OCI-LY3 (cell line): Measurements from ENCODE around the gene TMEM184C.

ENCODE experiments used
- H2AFZ ChIP-seq: fragments of 200-600, 300-600 bp; shearing (Covaris generic); 2 replicates; pipeline ENCODE4 v1.6.0; 2014; ENCODE audit warnings: antibody characterized with exemption, low read depth, low read length
- H3K27ac ChIP-seq: fragments of 200-600, 300-600 bp; sonication (generic); 2 replicates; pipeline ENCODE4 v1.5.1; 2014; ENCODE audit warnings: mild to moderate bottlenecking, low read length, moderate library complexity, mixed read lengths
- H3K27me3 ChIP-seq: fragments of 200-600, 300-600 bp; sonication (generic); 2 replicates; pipeline ENCODE4 v1.6.1; 2014; ENCODE audit warnings: low read depth, low read length, mixed read lengths
- H3K36me3 ChIP-seq: fragments of 200-600, 300-600 bp; sonication (generic); replicated peaks from 2 replicates; pipeline ENCODE3; 2014; ENCODE audit warnings: low read depth, low read length, mixed read lengths
- H3K4me1 ChIP-seq: fragments of 300-600, 200-600 bp; sonication (generic); 2 replicates; pipeline ENCODE4 v1.6.1; 2014; ENCODE audit warnings: low read length, mixed read lengths
- H3K4me2 ChIP-seq: fragments of 200-600, 300-600 bp; sonication (generic); 2 replicates; pipeline ENCODE4 v1.6.1; 2014; ENCODE audit warnings: low read length, mixed read lengths
- H3K4me3 ChIP-seq: fragments of 300-600, 200-600 bp; sonication (generic); 2 replicates; pipeline ENCODE4 v1.5.1; 2014; ENCODE audit warnings: antibody characterized with exemption, mild to moderate bottlenecking, low read length, moderate library complexity
- H3K79me2 ChIP-seq: fragments of 300-600, 200-600 bp; shearing (Covaris generic); 2 replicates; pipeline ENCODE4 v1.6.1; 2014; ENCODE audit warnings: mild to moderate bottlenecking, low read length, mixed read lengths
- H3K9ac ChIP-seq: fragments of 300-600, 200-600 bp; shearing (Covaris generic); 2 replicates; pipeline ENCODE4 v1.6.0; 2014; ENCODE audit warnings: mild to moderate bottlenecking, low read length, moderate library complexity
- H3K9me3 ChIP-seq: fragments of 200-600, 300-600 bp; shearing (Covaris generic); 2 replicates; pipeline ENCODE4 v1.6.1; 2014; ENCODE audit warnings: low read length, mixed read lengths; ENCODE audit not compliant: insufficient read depth
- H4K20me1 ChIP-seq: fragments of 200-600, 300-600 bp; sonication (generic); 2 replicates; pipeline ENCODE4 v1.6.1; 2016; ENCODE audit warnings: low read length, mixed read lengths; ENCODE audit not compliant: insufficient read depth
- CTCF ChIP-seq: fragments of 200-600, 300-600 bp; sonication (generic); IDR thresholded peaks from 2 replicates; pipeline ENCODE4 v1.5.1; 2014; ENCODE audit warnings: antibody characterized with exemption, low read length, low read depth
- EZH2phosphoT487 ChIP-seq: fragments of 200-600 bp; shearing (Covaris generic); IDR thresholded peaks from 2 replicates; pipeline ENCODE4 v1.6.1; 2018; ENCODE audit warnings: antibody characterized with exemption, mixed run types, low read depth

Gene TMEM184C

GRCh38 chr4:147651563-147651962 is 34.4 kb downstream of the TMEM184C start:
- H3K36me3 ChIP-seq: peaks cover 32% of the 10 kb centered on the region
- H3K9ac ChIP-seq: no peak overlapping the region
- H3K79me2 ChIP-seq: peaks cover 21% of the 10 kb centered on the region; the same call in 1 of the 2 replicates
- no peaks in the 10 kb centered on the region for H4K20me1 ChIP-seq
- TF ChIP-seq CTCF (no peak), EZH2phosphoT487 (no peak)
- no peak overlapping the region for H3K27ac ChIP-seq
- H3K4me2 ChIP-seq: no peak overlapping the region
- no peaks in the 10 kb centered on the region for H3K4me1 ChIP-seq
- no peak overlapping the region for H3K4me3 ChIP-seq
- no peaks in the 10 kb centered on the region for H3K27me3 ChIP-seq
- H3K9me3 ChIP-seq: no peaks in the 10 kb centered on the region
- H2AFZ ChIP-seq: no peak overlapping the region

- no peak overlapping the region for H3K4me2 ChIP-seq
- peaks cover 41% of the 10 kb centered on the region for H3K36me3 ChIP-seq
- TF ChIP-seq EZH2phosphoT487 (no peak), CTCF (no peak)
- H2AFZ ChIP-seq: no peak overlapping the region
- no peaks in the 10 kb centered on the region for H4K20me1 ChIP-seq
- no peaks in the 10 kb centered on the region for H3K79me2 ChIP-seq
- H3K4me3 ChIP-seq: no peak overlapping the region
- H3K9me3 ChIP-seq: no peaks in the 10 kb centered on the region
- no peaks in the 10 kb centered on the region for H3K4me1 ChIP-seq
- no peak overlapping the region for H3K9ac ChIP-seq
- H3K27me3 ChIP-seq: no peaks in the 10 kb centered on the region
- H3K27ac ChIP-seq: no peak overlapping the region
These were observed 38.4 kb downstream of the TMEM184C start for GRCh38 chr4:147655639-147656038.

GRCh38 chr4:147658501-147658900 is 41.3 kb downstream of the TMEM184C start:
- TF ChIP-seq EZH2phosphoT487 (no peak), CTCF (no peak)
- Histone ChIP-seq H3K27me3 (no peaks in the 10 kb centered on the region), H3K9me3 (no peaks in the 10 kb centered on the region), H2AFZ (no peak overlapping the region), H3K4me1 (no peaks in the 10 kb centered on the region), H3K36me3 (peaks cover 36% of the 10 kb centered on the region), H3K79me2 (no peaks in the 10 kb centered on the region), H3K4me2 (no peak overlapping the region), H3K9ac (no peak overlapping the region), H4K20me1 (no peaks in the 10 kb centered on the region), H3K27ac (no peak overlapping the region), H3K4me3 (no peak overlapping the region)

GRCh38 chr4:147674073-147674472 is 56.9 kb downstream of the TMEM184C start:
- TF ChIP-seq CTCF: no peak
- no peak for TF ChIP-seq EZH2phosphoT487
- Histone ChIP-seq H3K79me2 (peaks cover 9% of the 10 kb centered on the region; the same call in 1 of the 2 replicates), H3K9ac (no peak overlapping the region), H2AFZ (no peak overlapping the region), H3K9me3 (no peaks in the 10 kb centered on the region), H3K4me2 (no peak overlapping the region), H3K36me3 (peaks cover 30% of the 10 kb centered on the region), H3K4me3 (no peak overlapping the region), H3K4me1 (no peaks in the 10 kb centered on the region), H4K20me1 (0 out of 2 replicates have a peak, but pooled peaks cover 4% of the 10 kb centered on the region), H3K27me3 (no peaks in the 10 kb centered on the region), H3K27ac (no peak overlapping the region)
